Activated CD8-positive, alpha-beta memory T cell treated with anti-CD3 and anti-CD28 coated beads, Interleukin-2, amount 50 U/mL, for 4 hours (primary cell): ENCODE data around the gene GPR55.

ENCODE experiments used
- DNase-seq: peaks from one replicate; pipeline ENCODE4 v3.0.0-alpha.2; 2020

GPR55 gene

DNA sequence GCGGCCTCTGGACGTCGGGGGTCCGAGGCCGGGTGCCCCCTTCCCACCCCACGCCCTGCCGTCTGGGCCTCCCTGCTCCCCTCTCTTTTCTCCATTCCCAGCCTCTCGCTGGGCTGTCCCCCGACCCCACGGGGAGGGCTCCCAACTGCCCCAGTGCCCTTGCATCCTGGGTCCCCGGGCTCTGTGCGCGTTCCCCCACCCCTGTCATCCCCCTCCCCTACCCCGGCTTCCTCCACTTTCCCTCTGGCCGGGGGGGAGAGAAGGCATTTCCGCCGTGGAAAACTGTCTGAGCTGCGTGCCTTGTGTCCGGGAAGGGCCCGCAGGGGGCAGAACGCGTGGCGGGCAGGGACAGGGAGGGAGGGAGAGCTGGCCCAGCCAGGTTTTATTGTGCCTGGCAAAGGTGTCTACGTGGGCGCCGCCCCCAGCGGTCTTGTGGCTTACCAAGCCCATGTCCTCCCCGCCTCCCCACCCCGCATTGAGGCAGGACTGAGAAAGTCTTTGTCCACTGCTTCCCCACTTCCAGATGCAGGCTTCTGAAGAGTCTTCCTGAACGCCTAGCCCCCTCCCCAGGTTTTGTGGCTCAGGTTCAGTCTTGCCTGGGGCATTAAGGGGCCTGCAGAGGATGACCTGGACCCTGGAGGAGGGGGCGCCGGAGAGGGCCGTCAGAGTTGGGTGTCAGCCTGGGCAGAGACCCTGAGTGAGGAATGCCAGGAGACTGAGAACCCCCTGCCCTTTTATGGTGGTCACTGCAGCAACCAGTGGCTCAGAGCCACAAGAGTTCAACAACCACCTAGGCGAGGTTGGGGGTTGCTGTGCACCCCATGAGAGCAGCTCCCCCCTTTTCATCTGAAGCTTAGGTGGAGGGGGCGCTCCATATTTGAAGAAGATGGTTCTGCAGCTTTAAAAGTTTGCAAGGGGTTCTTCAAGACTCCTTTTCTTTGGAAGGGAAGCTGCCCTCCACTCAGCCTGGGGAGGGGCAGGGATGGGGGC lies 59.0 kb downstream of the GPR55 start:
- no peak for DNase-seq

- no peak for DNase-seq
These were observed 59.7 kb downstream of the GPR55 start for GRCh38 chr2:230865307-230865765.

GRCh38 chr2:230864605-230865306 lies 60.3 kb downstream of the GPR55 start, which contains the start of gene ITM2C:
TSS of gene ITM2C (plus strand) at chr2:230864942. CDS start at chr2:230865026, 84 bp downstream.
- DNase-seq = peak; percentile 74

GRCh38 chr2:230864122-230864604 lies 60.9 kb downstream of the GPR55 start:
- no peak for DNase-seq

- no peak for DNase-seq
These were observed 61.5 kb downstream of the GPR55 start for GRCh38 chr2:230863442-230864121.

DNA sequence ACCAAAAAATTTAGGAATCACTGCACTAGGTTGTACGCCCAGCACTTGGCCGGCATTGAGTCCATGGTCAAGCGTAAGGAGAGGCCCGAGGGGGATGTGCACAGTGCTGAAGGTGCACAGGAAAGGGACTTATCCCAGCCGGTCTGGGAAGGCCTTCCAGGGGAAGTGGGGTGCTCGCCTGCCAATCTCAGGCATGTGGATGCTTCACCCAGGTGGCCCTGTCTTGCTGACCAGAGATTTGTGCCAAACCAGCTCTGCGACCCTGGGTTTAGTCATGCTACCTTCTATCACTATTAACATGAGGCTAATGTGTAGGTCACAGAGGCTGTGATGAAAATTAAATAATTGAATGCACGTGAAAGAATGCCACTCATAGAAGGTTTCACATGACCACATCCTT lies 62.0 kb downstream of the GPR55 start:
- DNase-seq = no peak

GRCh38 chr2:230862292-230862691 lies 62.8 kb downstream of the GPR55 start:
- DNase-seq = no peak

GRCh38 chr2:230861552-230862255 lies 63.3 kb downstream of the GPR55 start:
- no peak for DNase-seq
